PC-9 (cell line): ENCODE data around the gene ADISSP.

Source experiments
- CTCF ChIP-seq: fragments of 200-600 bp; sonication (generic); conservative IDR thresholded peaks from 2 replicates; pipeline ENCODE4 v1.6.1; 2017; ENCODE audit warnings: mixed run types, antibody characterized with exemption, mild to moderate bottlenecking, moderate library complexity
- EZH2 ChIP-seq: fragments of 200-600 bp; sonication (generic); IDR thresholded peaks from 2 replicates; pipeline ENCODE4 v1.8.0; 2017; ENCODE audit warnings: antibody characterized with exemption, low read depth

GRCh38 chr20:3705491-3705969 is 62.0 kb downstream of the ADISSP start:
- TF ChIP-seq CTCF, result no peak
- no peak for TF ChIP-seq EZH2
